Endothelial cell of umbilical vein (primary cell): Measurements from ENCODE around the gene NRG3. TPM values are rescaled to one million over a fixed set of nuclear protein-coding genes. Genes with fewer than 3 reads are reported as not detected.
A peak's percentile ranks its signal among the peaks of the same experiment; 100 is the strongest.

ENCODE experiments used
- BruUV-seq: library from RNA; stranded (reverse); fragments of 400-500 nt; replicated peaks from 2 replicates; lab custom pipeline; 2021; lab: Mats Ljungman, UMichigan
- CTCF ChIA-PET: fragments of 300-600, 350-600 bp; sonication (Branson Sonifier 250); formaldehyde crosslinking; loops from one replicate; lab custom pipeline; 2021; ENCODE audit warnings: antibody characterized with exemption, inconsistent platforms; lab: Charles Lee
- POLR2A ChIA-PET: fragments of 300-600, 350-600 bp; sonication (Branson Sonifier 250); formaldehyde crosslinking; loops from one replicate; lab custom pipeline; 2021; ENCODE audit warnings: antibody characterized with exemption, inconsistent platforms; lab: Charles Lee
- DNase-seq: peaks from one replicate; pipeline ENCODE4 v3.0.0-alpha.2; 2011; ENCODE audit warnings: low read depth, low spot score
- FAIRE-seq: peaks from 2 replicates; lab custom pipeline; 2011; peaks lifted over from hg19 to GRCh38; lab: Jason Lieb, UNC
- H2AFZ ChIP-seq: 2 replicates; pipeline ENCODE4 v1.6.0; 2012; ENCODE audit warnings: low read depth, low read length, control low read depth, inconsistent platforms
- H3K27ac ChIP-seq: 2 replicates; pipeline ENCODE4 v1.5.1; 2011; ENCODE audit warnings: low read depth, mild to moderate bottlenecking, control low read depth, low read length, moderate library complexity; ENCODE audit not compliant: insufficient read depth
- H3K27me3 ChIP-seq, 2 experiments: 2 replicates each; pipeline versions ENCODE4 v1.6.0 to v1.6.1; 2011; ENCODE audit warnings: low read length in 2 of 2, mixed read lengths in 1 of 2; ENCODE audit not compliant: control insufficient read depth in 2 of 2, insufficient read depth in 2 of 2
- H3K36me3 ChIP-seq, 2 experiments: 2 replicates in 1 of 2; 3 replicates in 1 of 2; pipeline ENCODE4 v1.5.1; 2011; ENCODE audit warnings: low read length in 2 of 2, mild to moderate bottlenecking in 1 of 2, moderate library complexity in 1 of 2; ENCODE audit not compliant: control insufficient read depth in 2 of 2, insufficient read depth in 2 of 2; ENCODE audit errors: extremely low read depth in 1 of 2
- H3K4me1 ChIP-seq: 3 replicates; pipeline ENCODE4 v1.5.1; 2011; ENCODE audit warnings: mild to moderate bottlenecking, low read length; ENCODE audit not compliant: control insufficient read depth, insufficient read depth; ENCODE audit errors: extremely low read depth
- H3K4me2 ChIP-seq: 2 replicates; pipeline ENCODE4 v1.6.1; 2011; ENCODE audit warnings: low read length, control low read depth, mixed read lengths; ENCODE audit not compliant: insufficient read depth
- H3K4me3 ChIP-seq, 3 experiments: fragments of 200-600 bp in 1 of 3; sonication (generic), shearing (Covaris generic) in 1 of 3; replicated peaks in 1 of 3; 2 replicates each; pipeline ENCODE4 v1.5.1; 2011 to 2016; ENCODE audit warnings: control low read depth in 3 of 3, low read length in 3 of 3, mild to moderate bottlenecking in 2 of 3, inconsistent platforms in 1 of 3, low read depth in 1 of 3, moderate library complexity in 1 of 3; ENCODE audit not compliant: insufficient read depth in 1 of 3
- H3K79me2 ChIP-seq: 2 replicates; pipeline ENCODE4 v1.6.0; 2012; ENCODE audit warnings: low read length, inconsistent platforms; ENCODE audit not compliant: control insufficient read depth, insufficient read depth
- H3K9ac ChIP-seq: replicated peaks from 2 replicates; pipeline ENCODE3; 2011; ENCODE audit warnings: low read length, control low read depth; ENCODE audit not compliant: insufficient read depth; ENCODE audit errors: extremely low read depth
- H3K9me1 ChIP-seq: replicated peaks from 3 replicates; pipeline ENCODE4 v1.6.0; 2011; ENCODE audit warnings: mild to moderate bottlenecking, low read length; ENCODE audit not compliant: control insufficient read depth, insufficient read depth; ENCODE audit errors: extremely low read depth
- H3K9me3 ChIP-seq: replicated peaks from 2 replicates; pipeline ENCODE4 v1.5.1; 2012; ENCODE audit warnings: low read length, inconsistent platforms; ENCODE audit not compliant: control insufficient read depth, insufficient read depth
- H4K20me1 ChIP-seq: replicated peaks from 2 replicates; pipeline ENCODE3; 2011; ENCODE audit warnings: mild to moderate bottlenecking, low read length; ENCODE audit not compliant: control insufficient read depth, insufficient read depth; ENCODE audit errors: extremely low read depth
- CTCF ChIP-seq, 2 donors: IDR thresholded peaks; 1 replicate in 1 of 2; 2 replicates in 1 of 2; pipeline ENCODE4 v1.5.1; 2011; ENCODE audit warnings: low read length in 2 of 2, mild to moderate bottlenecking in 2 of 2, moderate library complexity in 2 of 2, control low read depth in 1 of 2, inconsistent platforms in 1 of 2, low read depth in 1 of 2; ENCODE audit not compliant: insufficient read depth in 1 of 2; ENCODE audit errors: extremely low read depth in 1 of 2
- EZH2 ChIP-seq: IDR thresholded peaks from 2 replicates; pipeline ENCODE4 v1.6.1; 2012; ENCODE audit warnings: borderline replicate concordance, low read depth, mild to moderate bottlenecking, moderate library complexity, low read length, inconsistent platforms; ENCODE audit not compliant: severe bottlenecking
- FOS ChIP-seq: IDR thresholded peaks from 2 replicates; pipeline ENCODE4 v1.6.1; 2011; ENCODE audit warnings: mild to moderate bottlenecking, low read length, moderate library complexity, borderline replicate concordance; ENCODE audit not compliant: insufficient read depth
- GATA2 ChIP-seq: IDR thresholded peaks from 2 replicates; pipeline ENCODE4 v1.7.0; 2011; ENCODE audit warnings: low read depth, mild to moderate bottlenecking, moderate library complexity, mixed read lengths, low read length; ENCODE audit not compliant: insufficient read length, insufficient read depth
- JUN ChIP-seq: IDR thresholded peaks from 2 replicates; pipeline ENCODE4 v1.6.1; 2011; ENCODE audit warnings: borderline replicate concordance, low read depth; ENCODE audit not compliant: insufficient read length, insufficient read depth
- MAX ChIP-seq: IDR thresholded peaks from 2 replicates; pipeline ENCODE4 v1.6.1; 2011; ENCODE audit not compliant: insufficient read depth, insufficient read length
- POLR2A ChIP-seq: IDR thresholded peaks from 2 replicates; pipeline ENCODE4 v1.6.1; 2012; ENCODE audit warnings: low read depth, mild to moderate bottlenecking, control low read depth, low read length
- dilution Hi-C: fragments of 300-500 bp; cut with MboI; formaldehyde crosslinking; loops from one replicate; pipeline ENCODE4 v1.15.0; 2019; ENCODE audit warnings: low sequenced_read_pairs; ENCODE audit not compliant: extremely low pct_ligation_motif_present
- intact Hi-C: fragments of 100-400 bp; cut with micrococcal nuclease; formaldehyde crosslinking; loops from one replicate; pipeline ENCODE4 v1.10.0; 2022
- polyA plus RNA-seq, 4 experiments: library from polyadenylated mRNA; depleted of rRNA in 3 of 4; stranded (reverse) in 3 of 4; unstranded in 1 of 4; fragments of >200 nt; gene quantifications; 2 replicates each; pipeline versions ENCODE4 v1.2.1 to v1.2.3, GENCODE V29; 2011 to 2012; ENCODE audit warnings: missing spikeins in 1 of 4
- total RNA-seq: library from RNA; stranded (reverse); gene quantifications from 2 replicates; pipeline ENCODE4 v1.2.3, GENCODE V29; 2021

Gene NRG3
- total and polyA plus RNA-seq, 2 donors (not counting 3 experiments of a cell fraction or from before 2014, with no cell fraction given) = 1.9 to 3.9 TPM

- DNase-seq = no peak
- Histone ChIP-seq H3K4me3 (peak overlapping the region; percentile 39 to 72 (median 52)), H3K79me2 (no peaks in the 10 kb centered on the region), H3K9me1 (no peaks in the 10 kb centered on the region), H3K4me1 (peaks cover 16% of the 10 kb centered on the region), H3K27me3 (peaks cover 3 to 9% of the 10 kb centered on the region in 2 experiments), H3K27ac (no peak overlapping the region), H3K4me2 (peak overlapping the region; percentile 66), H3K9me3 (no peaks in the 10 kb centered on the region), H4K20me1 (no peaks in the 10 kb centered on the region), H2AFZ (peak overlapping the region; percentile 55), H3K9ac (peak overlapping the region; percentile 46), H3K36me3 (no peaks in the 10 kb centered on the region)
- no peak for FAIRE-seq
- CTCF ChIA-PET = no interaction called here
- POLR2A ChIA-PET = no interaction called here
- intact Hi-C loops (loop anchor here (2.0 kb wide), 2 partner anchors 45 to 83 kb away; no protein-coding TSS in a partner anchor), dilution Hi-C loops (no loop called here)
- TF ChIP-seq FOS = no peak
- TF ChIP-seq GATA2 = no peak
- TF ChIP-seq JUN = no peak
- no peak for TF ChIP-seq CTCF (IDR thresholded peaks at IDR 0.05; ENCODE audit: extremely low read depth in 1 of 2, insufficient read depth in 1 of 2, low read depth in 1 of 2, low read length in 2 of 2)
- TF ChIP-seq MAX = no peak
- no peak for TF ChIP-seq POLR2A
- TF ChIP-seq EZH2 = peak; percentile 20
- TSS peak; percentile 10 for BruUV-seq
Observed at GRCh38 chr10:81875467-81876252, 666 bp downstream of the NRG3 start.
